ENCODE data around the gene CDKN1A. TPM values are rescaled to one million over a fixed set of nuclear protein-coding genes. Genes with fewer than 3 reads are reported as not detected.
"Not testable (repeated sequence)": the region's sequence is repeated elsewhere in the genome, so short reads cannot be mapped to it uniquely, and the experiment has no call there.

Gene CDKN1A
- total RNA-seq, 1 experiment from 2014 or later, result 17.4 TPM

- Histone ChIP-seq H3K27me3 (ENCODE audit: insufficient read depth, low read length) (no peaks in the 10 kb centered on the region), H4K20me1 (ENCODE audit: control insufficient read depth, insufficient read depth, insufficient read length) (no peaks in the 10 kb centered on the region), H2AK5ac (ENCODE audit: insufficient read length, low read length) (no peak overlapping the region), H2BK15ac (ENCODE audit: low read depth, low read length) (no peak overlapping the region), H3K79me2 (ENCODE audit: insufficient read depth, low read length) (no peaks in the 10 kb centered on the region), H3K23me2 (ENCODE audit: insufficient read length, low read depth, low read length, poor library complexity, severe bottlenecking) (no peaks in the 10 kb centered on the region), H3K56ac (ENCODE audit: insufficient read length, low read depth, low read length) (no peak overlapping the region), H3K18ac (ENCODE audit: insufficient read length, low read depth, low read length) (no peak overlapping the region), H4K8ac (replicated peaks; ENCODE audit: insufficient read length, low read depth, low read length) (no peak overlapping the region), H2BK12ac (ENCODE audit: insufficient read length, low read depth, low read length) (no peak overlapping the region), H2BK5ac (ENCODE audit: insufficient read length, low read length) (no peak overlapping the region), H3K23ac (ENCODE audit: insufficient read length, low read depth, low read length) (no peak overlapping the region), H2BK120ac (ENCODE audit: low read depth, low read length, poor library complexity, severe bottlenecking) (no peak overlapping the region), H3K79me1 (ENCODE audit: insufficient read depth, low read depth, low read length, poor library complexity, severe bottlenecking) (no peaks in the 10 kb centered on the region), H3K14ac (ENCODE audit: insufficient read depth, low read length) (no peak overlapping the region), H3K4me1 (ENCODE audit: insufficient read depth, low read length) (0 out of 2 replicates have a peak, but pooled peaks cover 2% of the 10 kb centered on the region), H4K5ac (ENCODE audit: insufficient read length, low read depth, low read length) (no peak overlapping the region), H3K9ac (ENCODE audit: extremely low read depth, insufficient read length, low read length) (no peak overlapping the region), H3T11ph (ENCODE audit: low read length) (no peak overlapping the region), H3K4me2 (ENCODE audit: insufficient read depth, insufficient read length, low read length) (no peak overlapping the region), H3K27ac (ENCODE audit: insufficient read length, low read depth, low read length) (no peak overlapping the region), H2BK20ac (ENCODE audit: low read depth, low read length, poor library complexity, severe bottlenecking) (no peak overlapping the region), H3K9me3 (ENCODE audit: control insufficient read depth, low read depth, low read length) (no peaks in the 10 kb centered on the region), H4K91ac (ENCODE audit: insufficient read length, low read depth, low read length) (no peak overlapping the region), H3K4ac (ENCODE audit: low read depth, low read length) (no peak overlapping the region), H2AFZ (ENCODE audit: low read length) (no peak overlapping the region)
- no peak for DNase-seq
- no peak overlapping the region for H3K4me3 Mint-ChIP-seq
- TF ChIP-seq, protein P1, sequence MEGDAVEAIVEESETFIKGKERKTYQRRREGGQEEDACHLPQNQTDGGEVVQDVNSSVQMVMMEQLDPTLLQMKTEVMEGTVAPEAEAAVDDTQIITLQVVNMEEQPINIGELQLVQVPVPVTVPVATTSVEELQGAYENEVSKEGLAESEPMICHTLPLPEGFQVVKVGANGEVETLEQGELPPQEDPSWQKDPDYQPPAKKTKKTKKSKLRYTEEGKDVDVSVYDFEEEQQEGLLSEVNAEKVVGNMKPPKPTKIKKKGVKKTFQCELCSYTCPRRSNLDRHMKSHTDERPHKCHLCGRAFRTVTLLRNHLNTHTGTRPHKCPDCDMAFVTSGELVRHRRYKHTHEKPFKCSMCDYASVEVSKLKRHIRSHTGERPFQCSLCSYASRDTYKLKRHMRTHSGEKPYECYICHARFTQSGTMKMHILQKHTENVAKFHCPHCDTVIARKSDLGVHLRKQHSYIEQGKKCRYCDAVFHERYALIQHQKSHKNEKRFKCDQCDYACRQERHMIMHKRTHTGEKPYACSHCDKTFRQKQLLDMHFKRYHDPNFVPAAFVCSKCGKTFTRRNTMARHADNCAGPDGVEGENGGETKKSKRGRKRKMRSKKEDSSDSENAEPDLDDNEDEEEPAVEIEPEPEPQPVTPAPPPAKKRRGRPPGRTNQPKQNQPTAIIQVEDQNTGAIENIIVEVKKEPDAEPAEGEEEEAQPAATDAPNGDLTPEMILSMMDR (conservative IDR thresholded peaks at IDR 0.05), result no peak
- H3K36me3 Mint-ChIP-seq (ENCODE audit: insufficient read depth in 1 of 3, low read depth in 3 of 3), result no peaks in the 10 kb centered on the region
- peaks cover 24 to 27% of the 10 kb centered on the region in 2 experiments for H3K4me1 Mint-ChIP-seq
- H3K27ac Mint-ChIP-seq, result no peak overlapping the region; a peak in 1 of 7 replicates
- no peaks in the 10 kb centered on the region for H3K9me3 Mint-ChIP-seq
- no CpG with 5 or more reads among the region's 11 CpGs for WGBS (ENCODE audit: extremely low coverage, insufficient read length, low lambda C conversion rate)
- H3K27me3 Mint-ChIP-seq (ENCODE audit: low read depth), result peaks cover 6% of the 10 kb centered on the region
Observed at GRCh38 chr6:36651659-36652379, 26.7 kb upstream of the CDKN1A start.

- H3K27me3 ChIP-seq (ENCODE audit: insufficient read depth, low read length); H2BK12ac ChIP-seq (ENCODE audit: insufficient read length, low read depth, low read length); H3K4me3 Mint-ChIP-seq: not testable (repeated sequence)
Observed at GRCh38 chr6:36654469-36654868, 24.0 kb upstream of the CDKN1A start.

More at GRCh38 chr6:36654469-36654868, 24.0 kb upstream of the CDKN1A start:
- DNase-seq; H3T11ph ChIP-seq (ENCODE audit: low read length); H3K27me3 Mint-ChIP-seq (ENCODE audit: low read depth); H3K9ac ChIP-seq (ENCODE audit: extremely low read depth, insufficient read length, low read length); H2BK5ac ChIP-seq (ENCODE audit: insufficient read length, low read length); H4K20me1 ChIP-seq (ENCODE audit: control insufficient read depth, insufficient read depth, insufficient read length); H3K18ac ChIP-seq (ENCODE audit: insufficient read length, low read depth, low read length); H3K4me2 ChIP-seq (ENCODE audit: insufficient read depth, insufficient read length, low read length); H3K23ac ChIP-seq (ENCODE audit: insufficient read length, low read depth, low read length); H3K79me1 ChIP-seq (ENCODE audit: insufficient read depth, low read depth, low read length, poor library complexity, severe bottlenecking); H4K91ac ChIP-seq (ENCODE audit: insufficient read length, low read depth, low read length); H3K14ac ChIP-seq (ENCODE audit: insufficient read depth, low read length); H2AFZ ChIP-seq (ENCODE audit: low read length); H2AK5ac ChIP-seq (ENCODE audit: insufficient read length, low read length); H3K79me2 ChIP-seq (ENCODE audit: insufficient read depth, low read length); H2BK15ac ChIP-seq (ENCODE audit: low read depth, low read length); H3K27ac ChIP-seq (ENCODE audit: insufficient read length, low read depth, low read length); H3K9me3 ChIP-seq (ENCODE audit: control insufficient read depth, low read depth, low read length); H3K4me1 ChIP-seq (ENCODE audit: insufficient read depth, low read length); H3K56ac ChIP-seq (ENCODE audit: insufficient read length, low read depth, low read length); H2BK20ac ChIP-seq (ENCODE audit: low read depth, low read length, poor library complexity, severe bottlenecking); H3K9me3 Mint-ChIP-seq; H3K23me2 ChIP-seq (ENCODE audit: insufficient read length, low read depth, low read length, poor library complexity, severe bottlenecking); H3K27ac Mint-ChIP-seq; H3K4ac ChIP-seq (ENCODE audit: low read depth, low read length); H4K8ac ChIP-seq (replicated peaks; ENCODE audit: insufficient read length, low read depth, low read length); H3K36me3 Mint-ChIP-seq (ENCODE audit: insufficient read depth in 1 of 3, low read depth in 3 of 3); H4K5ac ChIP-seq (ENCODE audit: insufficient read length, low read depth, low read length); H2BK120ac ChIP-seq (ENCODE audit: low read depth, low read length, poor library complexity, severe bottlenecking): not testable (repeated sequence)
- no CpG with 5 or more reads among the region's 5 CpGs for WGBS (ENCODE audit: extremely low coverage, insufficient read length, low lambda C conversion rate)
- peaks cover 19 to 22% of the 10 kb centered on the region in 2 experiments for H3K4me1 Mint-ChIP-seq

Measured in H9 (cell line).